ENCODE data around the gene ACBD6.

GRCh38 chr1:180254854-180255253, 247.5 kb downstream of the ACBD6 start:
- TF ChIP-seq EZH2 (IDR thresholded peaks at IDR 0.05; ENCODE audit: borderline replicate concordance, low read depth, low read length, poor library complexity, severe bottlenecking), result no peak
- no peak for TF ChIP-seq CTCF (conservative IDR thresholded peaks at IDR 0.05; ENCODE audit: low read depth, low read length)
